ENCODE data around the gene CDH12.
"Not testable (repeated sequence)": the region's sequence is repeated elsewhere in the genome, so short reads cannot be mapped to it uniquely, and the experiment has no call there.

CDH12 gene

DNA sequence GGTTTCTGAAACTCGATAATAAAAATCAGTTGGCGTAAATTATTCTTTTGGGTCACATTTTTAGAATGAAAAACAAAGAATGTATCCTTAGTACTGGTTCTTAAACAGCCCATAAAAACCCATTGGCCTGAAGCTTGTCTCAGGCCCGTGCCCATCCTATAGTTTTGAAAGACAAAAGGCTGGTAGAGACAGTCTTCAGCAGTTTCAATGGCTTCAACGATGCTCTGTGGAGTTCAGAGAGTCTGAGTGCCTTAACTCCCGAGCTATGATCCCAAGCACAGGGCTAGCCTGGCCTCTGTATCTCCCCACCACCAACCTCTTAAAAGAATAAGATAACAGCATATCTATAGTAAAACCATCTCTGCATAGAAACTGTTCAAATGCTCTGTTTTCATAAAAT is 595.0 kb downstream of the CDH12 start:
- DNase-seq: no peak

DNA sequence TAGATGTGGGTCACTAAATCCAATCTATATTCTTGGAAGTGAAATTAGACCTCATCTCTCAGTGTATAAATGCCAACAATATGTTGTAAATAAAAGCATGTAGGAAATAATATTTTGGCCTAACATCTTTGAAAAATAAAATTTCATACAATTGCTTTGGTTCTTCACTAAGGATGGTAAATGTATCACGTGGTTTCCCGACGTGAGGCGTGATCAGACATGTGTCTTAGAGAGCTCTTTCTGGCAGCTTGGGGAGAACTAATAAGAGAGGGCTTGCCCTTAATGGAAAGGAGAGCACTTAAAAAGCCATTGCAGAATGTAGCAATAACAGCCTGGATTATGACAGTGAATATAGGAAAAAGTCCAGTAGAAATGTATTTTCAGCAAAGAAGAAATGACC is 602.6 kb downstream of the CDH12 start:
- DNase-seq: no peak

DNA sequence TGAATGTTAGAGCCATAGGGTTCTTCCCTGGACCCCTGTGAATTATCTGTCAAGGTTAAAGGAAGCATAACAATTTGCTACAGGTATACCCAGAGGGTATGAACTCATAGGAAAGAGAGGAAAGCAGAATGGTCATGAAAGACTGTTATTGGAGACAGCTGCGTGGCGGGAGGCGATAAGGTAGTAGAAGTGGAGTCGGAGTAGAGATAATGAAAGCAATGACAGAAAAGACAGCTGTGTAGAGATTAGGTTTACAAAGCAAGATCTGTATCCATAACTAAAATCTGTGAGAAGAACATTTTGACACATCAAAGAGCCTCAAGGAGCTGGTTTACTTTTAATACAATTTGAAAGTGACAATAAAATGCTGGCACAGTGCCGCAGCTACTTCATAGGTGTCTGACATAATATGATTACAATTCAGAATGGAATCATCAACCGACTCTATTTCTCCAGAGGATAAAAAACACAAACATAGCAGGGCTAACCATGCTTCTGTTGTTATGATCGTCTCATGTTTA is 603.9 kb downstream of the CDH12 start:
- no peak for DNase-seq

DNA sequence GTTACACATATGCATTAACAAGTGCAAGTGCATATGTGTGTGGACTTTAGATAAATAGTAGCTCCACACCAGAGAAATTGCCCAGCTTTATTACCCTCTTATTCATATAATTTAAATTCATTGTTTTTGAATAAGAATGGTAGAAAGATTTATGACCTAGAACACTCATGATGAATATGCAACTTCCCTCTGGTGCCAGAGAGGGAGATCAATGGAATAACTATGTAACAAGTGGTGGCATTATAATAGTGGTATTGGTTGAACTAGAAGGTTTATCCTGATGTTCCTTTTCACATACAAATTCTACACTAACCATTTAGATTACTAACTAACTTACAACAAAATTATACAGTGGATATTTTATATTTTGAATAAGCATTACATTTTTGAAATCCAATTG is 607.4 kb downstream of the CDH12 start:
- DNase-seq: no peak

DNA sequence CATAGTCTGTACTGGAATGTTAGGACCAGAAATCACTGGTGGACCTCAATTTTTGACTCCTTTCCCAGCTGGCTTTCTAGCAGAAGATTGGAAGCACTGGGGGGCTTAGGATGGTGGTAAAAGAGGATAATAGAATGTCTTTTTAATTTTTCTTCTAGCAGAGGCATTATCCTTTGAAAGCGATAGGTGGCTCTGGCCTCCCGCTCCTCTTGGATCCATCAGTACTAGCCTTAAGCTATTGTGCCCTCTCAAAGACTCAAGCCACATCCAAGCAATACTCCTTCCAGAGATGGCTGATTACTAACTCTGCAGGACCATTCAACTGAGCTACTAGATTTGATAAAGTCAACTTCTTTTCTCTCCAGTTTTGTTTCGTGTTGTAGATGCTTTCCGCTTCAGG is 610.6 kb downstream of the CDH12 start:
- DNase-seq: no peak

DNA sequence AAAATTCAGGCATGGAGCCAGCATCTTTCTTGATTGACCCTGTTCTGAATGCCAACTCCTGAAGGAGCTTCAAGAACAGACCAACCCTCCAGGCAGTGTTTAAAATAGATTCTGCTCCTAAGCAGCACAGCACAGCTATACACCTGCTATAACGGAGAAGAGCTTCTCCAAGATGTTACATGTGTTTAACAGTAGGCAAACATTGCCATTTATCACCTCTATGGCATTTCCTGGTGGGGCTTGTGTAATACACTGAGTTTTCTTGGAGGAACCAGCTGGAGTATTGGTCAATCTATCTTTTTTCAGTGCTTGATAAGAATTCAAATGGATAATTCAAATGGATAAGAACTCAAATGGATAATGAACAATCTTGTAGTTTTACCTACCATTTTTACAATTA is 615.1 kb downstream of the CDH12 start:
- no peak for DNase-seq

DNA sequence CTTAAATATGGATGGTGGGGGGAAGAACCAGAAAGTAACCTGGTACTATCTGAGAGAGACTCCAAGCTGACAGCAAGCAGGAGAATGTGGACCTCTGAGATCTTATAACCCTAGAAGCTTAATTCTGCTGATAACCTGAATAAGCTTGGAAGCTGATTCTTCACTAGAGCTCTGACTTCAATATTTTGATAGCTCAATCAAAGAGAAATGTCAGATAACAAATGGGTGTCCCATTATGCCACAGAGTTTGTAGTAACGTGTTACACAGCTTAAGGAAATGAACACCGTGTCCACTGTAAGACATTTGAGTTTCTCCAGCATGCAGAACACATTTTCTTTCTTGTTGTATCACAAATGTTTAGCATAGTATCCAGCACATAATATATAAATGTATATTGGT is 626.7 kb downstream of the CDH12 start:
- DNase-seq: no peak

DNA sequence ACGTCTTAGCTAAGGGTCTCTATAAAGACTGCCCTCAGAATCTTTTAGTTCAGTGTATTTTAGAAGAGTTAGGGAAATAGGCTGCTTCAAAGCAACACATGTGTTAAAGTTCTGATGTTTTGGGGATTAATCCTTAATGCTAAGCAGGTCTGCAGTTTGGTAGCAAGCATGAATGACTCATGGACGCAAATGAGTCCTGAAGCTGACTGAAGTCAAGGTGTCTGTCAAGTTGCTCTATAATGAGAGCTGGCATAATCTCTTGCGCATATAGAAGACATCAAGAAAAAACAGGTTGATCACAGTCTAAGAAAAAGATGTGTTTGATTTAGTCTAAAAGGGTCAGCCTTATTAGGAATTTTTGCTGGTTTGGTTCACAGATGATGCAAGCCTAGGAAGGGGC is 630.1 kb downstream of the CDH12 start:
- no peak for DNase-seq

DNA sequence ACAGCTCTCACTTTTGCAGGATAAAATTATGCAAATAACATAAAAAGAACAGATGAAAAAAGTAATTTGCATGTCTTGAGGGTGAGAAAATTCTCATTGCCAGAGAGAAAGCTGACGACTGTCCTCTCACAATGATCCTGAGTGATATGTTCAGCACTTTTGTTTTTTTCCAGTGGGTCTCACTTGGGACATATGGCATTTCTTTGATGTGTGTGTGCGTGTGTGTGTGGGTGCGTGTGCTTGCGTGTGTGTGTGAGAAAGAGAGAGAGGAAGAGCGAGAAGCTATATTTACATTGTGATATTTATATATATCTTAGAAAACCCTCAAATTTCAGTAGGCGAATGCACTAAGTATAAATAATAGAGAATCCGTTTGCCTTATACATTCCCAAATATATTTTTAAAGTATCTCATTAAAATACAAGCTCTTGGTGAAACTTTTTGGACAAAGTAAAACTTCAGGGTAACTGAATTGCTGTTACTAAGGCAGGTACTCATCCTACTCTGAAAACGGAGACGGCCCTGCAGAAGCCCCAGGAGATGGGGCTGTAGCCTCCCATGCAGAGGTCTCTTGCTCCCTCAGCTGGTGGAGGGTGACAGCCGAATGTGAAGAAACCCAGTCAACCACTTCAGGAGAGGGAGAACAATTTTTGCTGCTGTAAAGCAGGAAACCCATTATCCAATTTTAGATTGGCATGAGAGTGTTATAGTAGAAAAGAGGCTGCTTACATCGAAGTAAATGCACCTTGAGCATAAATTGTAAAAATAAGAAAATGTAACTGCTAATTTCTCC is 639.2 kb downstream of the CDH12 start:
- peak in 3 of 14 donors; percentile 3 to 5 (median 5) for DNase-seq

DNA sequence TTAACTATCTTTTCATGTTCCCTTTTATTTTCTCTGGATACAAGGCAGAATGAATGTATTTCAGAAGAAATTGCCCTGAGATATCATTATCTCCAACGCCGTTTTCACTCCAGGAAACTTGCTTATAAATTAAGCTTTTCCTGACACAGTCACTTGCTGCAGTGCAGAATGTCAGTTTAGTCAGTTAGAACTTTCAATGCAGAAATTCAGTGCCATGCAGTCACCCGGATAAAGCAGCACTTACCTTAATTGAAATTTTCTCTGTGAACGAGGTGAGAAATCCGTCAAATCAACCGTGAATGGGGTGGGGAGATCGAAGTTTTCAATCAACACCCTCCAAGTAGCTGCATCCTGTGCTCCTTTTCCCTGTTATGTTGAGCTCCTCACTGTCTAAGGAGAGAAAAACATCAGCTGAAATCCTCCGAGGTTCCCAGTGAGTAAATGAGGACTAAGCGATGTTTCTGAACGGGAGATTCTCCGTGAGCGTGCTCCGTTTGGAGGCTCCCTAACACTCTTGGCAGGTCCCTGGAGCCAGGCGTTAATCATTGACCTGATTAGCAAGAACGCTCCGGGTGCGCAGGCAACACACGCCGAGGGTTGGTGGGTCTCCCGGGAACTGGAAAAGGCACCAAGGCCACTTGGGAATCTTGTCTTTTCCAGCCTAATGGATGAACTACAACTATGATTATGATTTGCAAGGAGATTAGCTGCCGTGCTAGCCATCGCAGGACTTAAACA is 640.7 kb downstream of the CDH12 start:
- DNase-seq: not testable (repeated sequence)

DNA sequence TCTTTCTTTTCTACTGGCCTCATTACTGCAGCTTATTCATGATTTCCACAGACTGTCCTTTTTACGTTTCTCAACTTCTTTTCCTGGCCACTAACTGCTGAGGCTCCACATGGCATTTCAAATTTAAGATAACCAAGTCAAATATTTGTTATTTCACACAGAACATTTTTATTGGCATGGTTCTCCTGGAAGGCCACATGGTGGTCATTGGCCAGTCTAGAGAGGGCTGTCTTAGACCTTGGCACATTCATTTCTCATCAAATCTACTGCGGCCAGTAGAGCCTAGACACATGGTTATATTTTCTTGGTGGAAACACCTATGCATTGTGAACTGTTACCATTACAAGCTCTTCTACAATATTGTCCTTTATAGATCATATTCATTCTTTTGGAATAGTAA is 644.7 kb downstream of the CDH12 start:
- DNase-seq: not testable (repeated sequence)

DNA sequence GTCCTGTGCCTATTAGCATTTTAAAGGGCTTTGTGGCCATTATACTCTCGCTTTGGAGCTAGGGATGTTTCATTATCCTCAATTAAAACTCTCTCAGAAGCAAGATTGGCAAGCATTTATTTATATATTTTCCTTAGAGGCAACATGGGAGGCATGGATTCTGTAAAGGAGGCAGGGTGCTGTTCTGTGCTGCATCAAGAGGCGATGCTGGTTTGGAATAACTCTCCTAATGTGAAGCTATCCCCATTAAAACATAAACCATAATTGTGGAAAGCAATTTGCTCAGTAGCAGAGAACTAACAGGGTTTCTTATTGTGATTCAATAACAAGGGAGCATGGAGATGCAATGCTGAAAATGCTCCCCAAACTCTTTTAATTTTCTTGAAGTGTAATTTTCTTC is 664.5 kb downstream of the CDH12 start:
- not testable (repeated sequence) for DNase-seq

DNA sequence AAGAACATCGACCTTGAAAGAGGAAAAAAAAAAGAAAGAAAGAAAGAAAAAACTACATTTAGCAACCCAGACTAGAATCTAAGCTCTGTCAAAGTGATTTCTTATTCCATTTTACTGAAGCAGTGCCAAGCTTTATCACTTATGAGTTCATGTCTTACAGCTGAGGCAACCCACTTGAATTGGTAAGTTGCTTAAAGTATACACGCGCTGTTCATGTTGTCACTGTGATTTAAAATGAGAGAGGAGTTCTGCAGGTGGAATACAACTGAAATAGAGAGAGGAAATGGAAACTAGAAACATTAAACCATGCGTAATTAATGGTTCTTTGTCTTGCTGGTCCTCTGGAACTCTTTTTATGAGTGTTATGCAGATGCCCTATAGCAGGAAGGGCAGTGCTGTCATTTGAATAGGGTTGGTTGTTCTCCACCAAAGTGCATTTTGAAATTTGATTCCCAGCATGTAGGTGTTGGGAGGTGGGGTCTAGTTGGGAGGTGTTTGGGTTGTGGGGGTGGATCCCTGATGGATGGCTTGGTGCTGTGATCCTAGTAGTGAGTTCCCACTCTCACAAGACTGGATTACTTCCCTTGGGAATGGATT is 665.4 kb downstream of the CDH12 start:
- DNase-seq: not testable (repeated sequence)

DNA sequence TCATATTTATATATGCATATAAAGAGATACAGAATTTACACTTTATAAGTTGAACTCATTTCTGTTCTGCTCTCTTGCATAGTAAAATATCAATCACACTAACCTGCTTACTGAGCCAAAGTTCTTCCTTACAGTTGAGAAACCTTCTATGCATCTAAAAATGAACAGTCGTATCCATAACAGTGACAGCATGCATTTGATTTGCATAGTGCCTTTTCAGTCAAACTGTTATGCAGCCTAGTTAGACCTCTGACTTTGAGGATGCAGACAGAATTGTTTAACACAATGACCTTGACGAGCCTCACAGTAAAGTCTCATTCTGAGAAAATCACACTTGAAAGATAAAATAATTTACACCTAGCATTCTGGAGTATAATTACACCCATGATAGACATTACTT is 683.9 kb downstream of the CDH12 start:
- DNase-seq: not testable (repeated sequence)

DNA sequence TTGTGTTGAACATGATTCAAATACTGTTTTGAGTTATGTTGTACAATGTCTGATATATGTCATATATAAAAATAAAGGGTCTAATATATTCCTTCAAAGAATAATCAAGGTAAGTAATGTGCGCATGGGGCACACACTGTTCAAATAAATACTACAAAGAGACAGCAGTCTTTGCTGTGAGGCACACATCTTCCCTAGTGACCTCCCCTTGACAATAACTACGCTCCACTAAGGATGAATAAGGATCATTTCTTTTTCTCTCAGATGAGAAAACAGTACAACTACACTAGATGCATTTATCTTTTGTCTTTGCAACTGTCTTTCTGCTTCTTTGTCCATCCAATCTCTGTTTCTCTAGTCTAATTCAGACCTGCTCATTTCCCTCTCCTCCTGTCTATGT is 684.4 kb downstream of the CDH12 start:
- not testable (repeated sequence) for DNase-seq

DNA sequence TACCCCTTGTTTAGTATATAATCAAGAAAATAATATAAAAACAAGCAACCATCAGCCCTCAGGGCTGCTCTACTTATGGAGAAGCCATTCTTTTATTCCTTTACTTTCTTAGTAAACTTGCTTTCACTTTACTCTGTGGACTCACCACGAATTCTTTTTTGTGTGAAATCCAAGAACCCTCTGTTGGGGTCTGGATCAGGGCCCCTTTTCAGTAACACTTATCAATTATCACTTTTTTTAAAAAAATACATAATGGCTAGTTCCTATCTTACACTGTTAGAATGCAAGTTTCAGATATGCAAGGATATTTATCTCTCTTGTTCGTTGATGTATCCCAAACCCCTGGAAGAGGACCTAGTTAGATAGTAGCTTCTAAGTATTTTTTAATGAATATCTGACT is 687.2 kb downstream of the CDH12 start:
- not testable (repeated sequence) for DNase-seq

DNA sequence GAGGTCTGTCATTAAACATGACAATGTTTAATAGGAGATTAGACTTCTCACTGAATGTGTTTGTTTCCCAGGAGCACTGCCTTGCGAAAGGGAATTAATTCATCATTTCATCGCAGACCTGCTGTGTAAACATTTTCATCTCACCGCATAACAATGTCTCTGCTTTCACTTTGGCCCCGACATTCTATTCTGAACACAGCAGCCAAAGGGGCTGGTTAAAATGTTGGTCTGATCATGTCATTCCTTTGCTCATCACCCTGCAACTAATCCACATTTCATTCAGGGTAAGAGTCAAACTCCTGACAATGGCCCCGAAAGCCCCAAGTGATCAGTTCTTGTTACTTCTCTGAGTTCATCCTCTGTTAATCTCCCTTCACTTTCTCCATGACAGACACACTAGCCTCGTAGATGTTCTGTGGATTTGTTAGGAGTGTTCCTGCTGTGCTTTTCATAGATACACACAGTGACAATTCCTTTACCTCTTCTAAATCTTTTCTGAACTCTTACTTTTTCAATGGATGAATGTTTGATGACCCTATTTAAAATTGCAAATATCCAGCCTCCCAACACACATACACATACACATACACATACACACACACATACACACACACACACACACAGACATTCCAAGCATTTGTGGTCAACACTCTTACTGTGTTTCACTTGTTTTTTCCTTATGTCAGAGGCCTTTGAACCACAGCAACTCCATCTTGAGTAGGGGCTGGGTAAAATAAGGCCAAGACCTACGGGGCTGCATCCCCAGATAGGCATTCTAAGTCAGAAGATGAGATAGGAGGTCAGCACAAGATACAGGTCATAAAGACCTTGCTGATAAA is 688.0 kb downstream of the CDH12 start:
- not testable (repeated sequence) for DNase-seq

DNA sequence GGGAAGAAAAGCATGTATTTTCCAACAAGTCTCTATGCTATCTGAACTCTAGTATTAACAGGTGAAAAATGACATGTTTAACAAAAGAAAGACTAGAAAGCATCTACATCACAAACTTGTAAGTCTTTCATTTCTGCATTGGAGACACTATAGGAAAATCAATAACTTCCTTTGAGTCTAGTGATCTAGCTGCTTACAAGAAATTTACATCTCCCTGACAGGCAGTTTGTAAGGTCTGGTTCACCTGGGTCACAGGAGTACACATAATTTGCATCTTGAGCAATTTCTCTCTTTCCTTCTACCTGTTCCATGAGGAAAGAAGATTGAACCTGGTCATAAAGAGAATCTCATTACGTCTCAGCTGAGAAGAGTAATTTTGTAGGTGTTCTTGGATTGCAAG is 696.2 kb downstream of the CDH12 start:
- not testable (repeated sequence) for DNase-seq

DNA sequence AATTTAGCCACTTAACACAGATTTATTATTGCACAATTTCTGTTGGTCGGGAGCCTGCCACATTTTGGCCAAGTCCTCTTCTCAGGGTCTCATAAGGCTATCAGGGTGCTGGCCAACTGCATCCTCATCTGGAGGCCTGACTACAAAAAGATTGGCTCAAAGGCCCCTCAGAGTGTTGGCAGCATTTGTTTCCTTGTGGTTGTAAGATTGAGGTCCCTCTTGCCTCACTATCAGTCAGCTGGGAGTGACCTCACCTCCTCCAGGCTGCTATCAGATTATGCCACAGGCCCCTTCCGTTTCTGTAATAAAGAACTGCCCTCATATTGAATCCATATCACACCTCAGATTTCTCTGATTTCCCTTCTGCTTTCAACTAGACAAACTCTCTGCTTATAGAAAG is 698.4 kb downstream of the CDH12 start:
- not testable (repeated sequence) for DNase-seq

DNA sequence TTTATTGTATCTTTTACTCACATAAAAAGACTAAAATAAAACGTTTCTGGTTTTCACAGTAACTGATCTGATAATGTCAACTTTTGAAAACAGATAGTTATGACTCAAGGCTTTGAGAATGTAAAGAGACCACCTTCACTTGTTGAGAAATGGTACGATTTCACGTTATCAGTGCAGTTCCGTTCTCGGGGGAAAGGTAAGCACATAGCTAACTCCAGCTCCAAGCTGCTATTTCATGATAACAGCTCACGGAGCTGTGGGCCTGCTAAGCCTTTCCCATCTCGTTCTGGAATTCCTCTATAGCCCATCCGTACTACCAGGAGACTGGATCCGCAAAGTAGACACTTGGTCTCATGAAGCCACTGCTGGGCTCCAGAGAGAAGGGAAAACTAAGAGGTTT is 701.3 kb downstream of the CDH12 start:
- DNase-seq: not testable (repeated sequence)

DNA sequence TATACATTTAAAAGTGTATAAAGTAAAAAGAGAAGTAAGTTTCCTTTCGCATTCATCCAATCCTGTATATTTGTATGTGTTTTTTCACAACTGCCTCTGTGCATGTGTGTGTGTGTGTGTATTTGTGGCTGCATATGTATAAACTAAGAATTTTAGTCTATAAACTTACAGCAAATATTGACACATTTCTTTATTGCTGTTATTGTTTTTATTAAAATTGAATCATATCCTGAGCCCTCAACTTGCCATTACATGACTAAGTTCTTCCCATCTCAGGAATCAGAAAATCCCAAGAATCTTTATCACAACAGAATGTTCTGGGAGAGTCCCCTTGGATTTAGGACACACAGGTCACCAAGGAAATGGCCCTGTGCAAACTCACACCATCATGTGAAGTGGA is 712.7 kb downstream of the CDH12 start:
- DNase-seq: not testable (repeated sequence)

DNA sequence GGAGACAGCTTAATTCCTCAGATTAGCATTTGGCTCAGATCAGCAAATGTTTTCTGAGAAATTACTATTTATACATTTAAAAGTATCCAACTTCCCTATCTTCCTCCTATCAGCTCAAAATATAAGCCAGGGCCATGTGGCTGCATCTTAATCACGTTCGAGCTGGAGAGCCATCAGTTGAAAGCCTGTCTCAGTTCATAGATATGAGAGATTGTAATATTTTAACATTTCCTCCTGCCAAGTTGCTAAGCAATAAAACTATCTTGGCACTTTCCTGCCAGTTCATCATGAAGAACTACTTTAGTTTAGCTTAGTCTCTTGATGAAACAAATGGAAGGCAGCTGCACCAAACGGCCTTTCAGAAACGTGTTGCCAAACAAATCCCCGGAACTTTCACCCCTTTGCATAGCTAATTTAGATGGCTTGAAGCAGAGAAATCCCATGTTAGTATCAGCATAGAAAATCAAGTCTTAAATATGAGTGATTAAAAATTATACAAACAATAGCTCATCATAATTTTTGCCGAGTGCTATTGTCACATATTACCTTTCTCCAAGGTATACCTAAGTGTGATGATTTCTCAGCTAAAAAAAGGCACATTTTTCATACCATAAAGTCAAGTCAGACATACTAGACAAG is 713.4 kb downstream of the CDH12 start:
- not testable (repeated sequence) for DNase-seq

Measured in C1 segment of cervical spinal cord (tissue), 14 donors.